OCI-LY7 (cell line): Measurements from ENCODE around the gene LIN9.

Experiments
- CTCF ChIP-seq: fragments of 200-600 bp; sonication (generic); conservative IDR thresholded peaks from 2 replicates; pipeline ENCODE4 v1.5.1; 2014; ENCODE audit warnings: mild to moderate bottlenecking, antibody characterized with exemption, low read length, moderate library complexity, mixed read lengths
- EZH2phosphoT487 ChIP-seq: fragments of 200-600 bp; sonication (generic); IDR thresholded peaks from 2 replicates; pipeline ENCODE4 v1.6.1; 2018; ENCODE audit warnings: low read depth, borderline replicate concordance, mild to moderate bottlenecking, mixed run types, antibody characterized with exemption, low read length, moderate library complexity, mixed read lengths

GRCh38 chr1:226276987-226277386, 32.0 kb downstream of the LIN9 start:
- TF ChIP-seq CTCF (no peak), EZH2phosphoT487 (no peak)
